Measurements from ENCODE around the gene NXPE3.
A peak's percentile ranks its signal among the peaks of the same experiment; 100 is the strongest.

NXPE3 gene

DNA sequence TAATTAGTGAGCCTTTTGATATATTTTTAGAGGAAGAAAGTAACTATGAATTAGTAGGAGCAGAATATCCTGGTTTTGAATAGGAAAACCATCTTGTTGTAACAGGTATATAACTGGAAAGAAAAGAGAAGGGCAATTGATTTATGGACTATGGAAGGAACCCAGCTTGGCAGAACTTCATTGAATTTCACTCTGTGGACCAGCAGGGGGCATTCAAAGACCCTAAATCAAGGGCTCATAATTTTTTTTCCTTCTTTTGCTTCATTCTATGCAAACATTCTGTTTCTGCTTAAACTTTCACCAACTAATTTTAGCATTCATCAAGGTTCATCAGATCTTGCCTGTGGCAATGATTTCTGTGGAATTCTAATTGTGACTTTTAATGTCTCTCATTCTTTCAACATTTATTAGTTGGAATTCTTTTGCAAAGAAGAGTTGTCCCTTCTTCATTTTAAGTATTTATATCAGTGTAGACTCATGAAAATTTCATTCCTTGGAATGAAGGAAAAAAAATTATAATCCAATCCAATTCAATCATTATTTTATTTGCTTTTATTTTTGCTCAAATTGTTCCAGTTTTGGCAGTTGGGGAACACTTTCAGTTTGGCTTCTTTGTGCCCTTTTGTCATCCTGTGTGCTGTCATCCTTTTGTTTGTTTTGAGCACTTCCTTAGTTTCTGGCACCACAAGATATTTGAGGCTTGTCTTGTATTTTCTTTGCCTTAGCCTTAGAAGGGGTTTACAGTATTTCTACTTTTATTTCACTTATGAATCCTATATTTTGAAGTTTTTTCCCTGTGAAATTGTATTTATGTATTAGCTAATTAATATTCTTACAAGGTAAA lies 30.4 kb downstream of the NXPE3 start:
- peaks cover 11 to 22% of the 10 kb centered on the region in 2 donors for H3K4me1 Mint-ChIP-seq (ENCODE audit: low read depth in 2 of 2)
- peak overlapping the region; percentile 46 to 52 for H3K27ac Mint-ChIP-seq
- H3K9me3 Mint-ChIP-seq, result no peaks in the 10 kb centered on the region
- peaks cover 15% of the 10 kb centered on the region for H3K36me3 Mint-ChIP-seq (ENCODE audit: insufficient read depth)
- H3K4me3 Mint-ChIP-seq, result no peak overlapping the region
- H3K27me3 Mint-ChIP-seq, result no peaks in the 10 kb centered on the region
- ATAC-seq (replicated peaks), result peak; percentile 73
- peak; percentile 37 to 38 (median 37) for DNase-seq

DNA sequence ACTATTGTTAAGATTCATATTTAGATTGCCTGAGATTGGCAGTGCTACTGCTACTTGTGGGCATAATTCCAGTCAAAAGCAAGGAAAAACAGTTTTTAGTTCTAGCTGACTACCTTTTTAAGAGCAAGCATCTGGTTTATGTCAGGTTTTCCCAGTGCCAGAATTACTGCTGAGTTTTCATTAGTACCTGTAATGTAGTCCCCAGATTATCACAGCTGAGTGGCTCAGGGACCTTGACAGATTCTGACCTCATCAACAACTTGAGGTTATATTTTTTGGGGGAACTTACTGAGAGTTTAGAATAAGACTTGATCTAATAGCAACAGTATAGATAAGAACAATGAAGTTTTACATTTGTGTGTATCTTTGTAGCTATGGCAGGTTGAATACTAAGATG lies 31.0 kb downstream of the NXPE3 start:
- Mint-ChIP-seq H3K4me3 (no peak overlapping the region), H3K27me3 (no peaks in the 10 kb centered on the region), H3K9me3 (no peaks in the 10 kb centered on the region), H3K27ac (peak overlapping the region; percentile 46 to 52), H3K36me3 (ENCODE audit: insufficient read depth) (peaks cover 15% of the 10 kb centered on the region), H3K4me1 (ENCODE audit: low read depth in 2 of 2) (peaks cover 11 to 22% of the 10 kb centered on the region in 2 donors)
- DNase-seq (no peak), ATAC-seq (replicated peaks) (peak; percentile 18)

DNA sequence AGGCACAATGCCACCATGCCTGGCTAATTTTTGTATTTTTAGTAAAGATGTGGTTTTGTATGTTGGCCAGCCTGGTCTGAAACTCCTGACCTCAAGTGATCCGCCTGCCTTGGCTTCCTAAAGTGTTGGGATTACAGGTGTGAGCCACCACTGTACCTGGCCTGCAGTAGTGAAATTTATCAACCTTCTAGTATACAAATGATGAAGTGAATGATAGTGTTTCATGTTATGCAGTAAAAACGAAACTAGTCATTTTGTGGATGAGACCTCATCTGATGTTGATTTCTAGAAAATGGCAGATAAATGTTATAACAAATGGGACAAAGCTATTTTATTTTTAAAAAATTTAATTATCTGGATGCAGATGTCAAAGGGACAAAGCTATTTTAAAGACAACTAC lies 32.9 kb downstream of the NXPE3 start:
- Mint-ChIP-seq H3K27ac (no peak overlapping the region), H3K4me3 (no peak overlapping the region), H3K36me3 (ENCODE audit: insufficient read depth) (peaks cover 12% of the 10 kb centered on the region), H3K9me3 (no peaks in the 10 kb centered on the region), H3K27me3 (no peaks in the 10 kb centered on the region), H3K4me1 (ENCODE audit: low read depth in 2 of 2) (peaks cover 13 to 22% of the 10 kb centered on the region in 2 donors)
- ATAC-seq (replicated peaks) (no peak), DNase-seq (no peak)

GRCh38 chr3:101812895-101813294 lies 33.9 kb downstream of the NXPE3 start:
- Mint-ChIP-seq H3K4me3 (no peak overlapping the region), H3K36me3 (ENCODE audit: insufficient read depth) (peaks cover 8% of the 10 kb centered on the region), H3K27ac (no peak overlapping the region), H3K4me1 (ENCODE audit: low read depth in 2 of 2) (peaks cover 13 to 22% of the 10 kb centered on the region in 2 donors), H3K27me3 (no peaks in the 10 kb centered on the region), H3K9me3 (no peaks in the 10 kb centered on the region)
- ATAC-seq (replicated peaks) (no peak), DNase-seq (no peak)

DNA sequence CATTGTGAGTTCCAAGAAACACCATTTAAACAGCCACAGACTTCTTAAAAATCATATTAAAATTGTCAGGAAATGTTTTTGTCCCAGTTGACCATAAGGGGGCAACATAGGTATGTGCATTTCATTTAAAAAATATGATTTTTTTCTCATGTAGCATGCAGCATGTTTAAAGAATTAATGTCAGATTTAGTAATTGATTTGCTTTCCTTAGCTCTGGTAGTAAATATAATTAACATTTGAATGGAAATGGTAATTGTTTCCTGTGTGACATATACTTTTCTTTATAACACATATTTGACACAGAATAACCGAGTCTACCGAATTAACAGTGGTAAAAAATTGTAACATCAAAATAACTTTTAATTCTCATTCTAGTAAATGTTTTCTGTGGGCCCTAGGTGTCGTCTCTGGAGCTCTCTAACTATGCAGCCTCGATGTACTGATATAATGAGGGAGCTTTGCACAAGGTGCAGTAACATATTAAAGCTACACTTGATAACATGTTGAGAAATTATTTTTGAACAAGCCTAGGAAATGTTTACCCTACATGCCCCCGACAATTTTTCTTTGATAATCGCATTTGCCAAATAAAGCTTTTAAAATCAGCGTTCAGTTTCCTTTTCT lies 34.9 kb downstream of the NXPE3 start:
- ATAC-seq (replicated peaks), result peak; percentile 30
- Mint-ChIP-seq H3K4me1 (ENCODE audit: low read depth in 2 of 2) (peaks cover 11 to 20% of the 10 kb centered on the region in 2 donors), H3K4me3 (no peak overlapping the region), H3K27me3 (no peaks in the 10 kb centered on the region), H3K27ac (no peak overlapping the region), H3K36me3 (ENCODE audit: insufficient read depth) (peaks cover 8% of the 10 kb centered on the region), H3K9me3 (no peaks in the 10 kb centered on the region)
- DNase-seq, result no peak

DNA sequence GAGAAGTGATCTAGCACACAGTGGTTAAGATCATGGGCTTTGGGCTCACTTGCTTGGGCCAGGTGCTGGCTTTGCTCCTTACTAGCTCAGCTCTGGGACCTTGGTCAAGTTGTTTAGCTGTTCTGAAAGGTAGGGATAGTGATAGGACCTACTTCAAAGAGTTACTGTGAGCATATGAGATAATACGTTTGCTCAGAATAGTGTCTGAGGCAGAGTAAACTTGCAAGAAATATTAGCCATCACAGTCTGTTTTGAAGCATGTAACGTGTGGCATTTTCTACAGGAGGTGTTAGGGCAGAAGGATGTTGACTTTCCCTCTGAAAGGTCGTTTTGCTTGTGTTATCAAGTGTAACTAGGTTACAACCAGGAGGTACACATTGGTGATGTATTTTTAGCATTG lies 35.8 kb downstream of the NXPE3 start:
- no peak for DNase-seq
- Mint-ChIP-seq H3K9me3 (no peaks in the 10 kb centered on the region), H3K36me3 (ENCODE audit: insufficient read depth) (peaks cover 9% of the 10 kb centered on the region), H3K27ac (no peak overlapping the region), H3K27me3 (no peaks in the 10 kb centered on the region), H3K4me3 (no peak overlapping the region), H3K4me1 (ENCODE audit: low read depth in 2 of 2) (peaks cover 6 to 11% of the 10 kb centered on the region in 2 donors)
- ATAC-seq (replicated peaks), result peak; percentile 65

DNA sequence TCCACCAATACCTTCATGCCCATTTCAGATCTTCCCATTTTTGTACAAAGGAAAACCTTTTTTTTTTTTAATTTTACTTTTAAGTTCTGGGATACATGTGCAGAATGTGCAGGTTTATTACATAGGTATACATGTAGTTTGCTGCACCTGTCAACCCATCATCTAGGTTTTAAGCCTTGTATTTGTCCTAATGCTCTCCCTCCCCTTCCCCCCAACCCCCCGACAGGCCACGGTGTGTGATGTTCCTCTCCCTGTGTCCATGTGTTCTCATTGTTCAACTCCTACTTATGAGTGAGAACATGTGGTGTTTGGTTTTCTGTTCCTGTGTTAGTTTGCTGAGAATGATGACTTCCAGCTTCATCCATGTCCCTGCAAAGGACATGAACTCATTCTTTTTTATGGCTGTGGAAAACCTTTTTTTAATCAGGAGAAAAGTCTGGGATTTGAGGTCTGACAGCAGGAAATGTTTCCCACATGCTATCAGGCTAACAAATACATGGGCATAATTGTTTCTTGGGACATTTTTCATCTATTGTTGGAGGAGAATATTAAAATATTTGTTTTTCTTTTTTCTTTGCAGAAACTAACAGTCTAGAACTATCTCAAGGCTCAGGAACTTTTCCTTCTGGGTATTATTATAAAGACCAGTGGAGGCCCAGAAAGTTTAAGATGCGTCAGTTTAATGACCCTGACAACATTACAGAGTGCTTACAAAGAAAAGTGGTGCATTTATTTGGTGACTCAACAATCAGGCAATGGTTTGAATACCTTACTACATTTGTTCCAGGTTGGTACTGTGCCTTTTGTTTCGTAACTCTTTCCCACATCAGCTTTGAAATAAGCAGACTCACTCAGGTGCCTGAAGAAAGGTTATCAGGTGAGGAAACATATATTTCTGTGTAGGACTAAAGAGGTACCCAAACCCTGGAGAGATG lies 37.5 kb downstream of the NXPE3 start:
- no peak overlapping the region for H3K4me3 Mint-ChIP-seq
- H3K27me3 Mint-ChIP-seq, result no peaks in the 10 kb centered on the region
- H3K4me1 Mint-ChIP-seq (ENCODE audit: low read depth in 2 of 2), result peaks cover 2 to 4% of the 10 kb centered on the region in 2 donors
- H3K9me3 Mint-ChIP-seq, result no peaks in the 10 kb centered on the region
- peaks cover 15% of the 10 kb centered on the region for H3K36me3 Mint-ChIP-seq (ENCODE audit: insufficient read depth)
- DNase-seq, result no peak
- no peak overlapping the region for H3K27ac Mint-ChIP-seq
- ATAC-seq (replicated peaks), result no peak

GRCh38 chr3:101817992-101818391 lies 39.0 kb downstream of the NXPE3 start:
- H3K4me1 Mint-ChIP-seq (ENCODE audit: low read depth in 2 of 2), result peaks cover 2 to 4% of the 10 kb centered on the region in 2 donors

DNA sequence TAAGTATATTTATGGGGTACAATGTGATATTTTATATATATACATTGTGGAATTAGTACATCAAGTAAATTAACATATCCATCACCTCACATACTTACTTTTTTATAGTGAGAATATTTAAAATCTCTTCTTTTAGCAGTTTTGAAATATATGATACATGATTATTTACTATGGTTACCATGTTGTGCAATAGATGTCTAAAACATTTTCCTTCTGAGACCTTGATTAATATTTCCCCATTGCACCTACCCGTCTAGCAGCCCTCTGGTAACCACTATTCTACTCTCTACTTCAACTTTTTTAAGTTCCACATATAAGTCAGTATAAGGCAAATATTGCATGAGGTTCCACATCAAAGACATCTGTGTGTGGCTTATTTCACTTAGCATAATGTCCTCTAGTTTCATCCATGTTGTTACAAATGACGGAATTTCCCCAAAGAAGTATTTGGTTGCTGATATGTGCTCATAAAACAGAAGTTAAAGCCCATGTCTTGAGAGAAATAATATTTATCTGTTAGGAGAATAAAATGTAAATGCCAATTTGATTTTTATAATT lies 40.7 kb downstream of the NXPE3 start:
- ATAC-seq (replicated peaks) (peak; percentile 24), DNase-seq (no peak)
- no peak overlapping the region for H3K27ac Mint-ChIP-seq
- H3K4me1 Mint-ChIP-seq (ENCODE audit: low read depth in 2 of 2), result peaks cover 0 to 2% of the 10 kb centered on the region in 2 donors
- H3K36me3 Mint-ChIP-seq (ENCODE audit: insufficient read depth), result peaks cover 14% of the 10 kb centered on the region
- H3K9me3 Mint-ChIP-seq, result no peaks in the 10 kb centered on the region
- H3K27me3 Mint-ChIP-seq, result no peaks in the 10 kb centered on the region
- H3K4me3 Mint-ChIP-seq, result no peak overlapping the region

More at GRCh38 chr3:101817992-101818391, 39.0 kb downstream of the NXPE3 start:
- Mint-ChIP-seq H3K4me3 (no peak overlapping the region), H3K9me3 (no peaks in the 10 kb centered on the region), H3K36me3 (ENCODE audit: insufficient read depth) (peaks cover 20% of the 10 kb centered on the region), H3K27me3 (no peaks in the 10 kb centered on the region), H3K27ac (no peak overlapping the region)
- ATAC-seq (replicated peaks), result no peak
- no peak for DNase-seq

DNA sequence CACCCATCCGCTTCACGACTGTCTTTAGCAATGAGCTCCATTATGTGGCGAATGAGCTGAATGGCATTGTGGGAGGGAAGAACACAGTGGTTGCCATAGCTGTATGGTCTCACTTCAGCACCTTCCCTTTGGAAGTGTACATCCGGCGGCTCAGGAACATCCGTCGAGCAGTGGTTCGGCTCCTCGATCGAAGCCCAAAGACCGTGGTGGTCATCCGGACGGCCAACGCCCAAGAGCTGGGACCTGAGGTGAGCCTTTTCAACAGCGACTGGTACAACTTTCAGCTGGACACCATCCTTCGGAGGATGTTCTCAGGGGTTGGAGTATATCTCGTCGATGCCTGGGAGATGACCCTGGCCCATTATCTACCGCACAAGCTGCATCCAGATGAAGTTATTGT lies 42.5 kb downstream of the NXPE3 start:
- H3K27me3 Mint-ChIP-seq, result no peaks in the 10 kb centered on the region
- no peak for ATAC-seq (replicated peaks)

GRCh38 chr3:101823525-101823924 lies 44.5 kb downstream of the NXPE3 start:
- H3K27me3 Mint-ChIP-seq, result no peaks in the 10 kb centered on the region
- H3K4me1 Mint-ChIP-seq (ENCODE audit: low read depth in 2 of 2), result peaks cover 10 to 21% of the 10 kb centered on the region in 2 donors
- DNase-seq (no peak), ATAC-seq (replicated peaks) (no peak)
- peaks cover 29% of the 10 kb centered on the region for H3K36me3 Mint-ChIP-seq (ENCODE audit: insufficient read depth)
- peak overlapping the region; percentile 65 to 84 for H3K27ac Mint-ChIP-seq
- H3K4me3 Mint-ChIP-seq, result no peak overlapping the region
- no peaks in the 10 kb centered on the region for H3K9me3 Mint-ChIP-seq

More for the DNA sequence above, 42.5 kb downstream of the NXPE3 start:
- Mint-ChIP-seq H3K4me3 (no peak overlapping the region), H3K9me3 (no peaks in the 10 kb centered on the region), H3K27ac (no peak overlapping the region), H3K4me1 (ENCODE audit: low read depth in 2 of 2) (peaks cover 5 to 7% of the 10 kb centered on the region in 2 donors), H3K36me3 (ENCODE audit: insufficient read depth) (peaks cover 20% of the 10 kb centered on the region)
- no peak for DNase-seq

- no peak for DNase-seq
- Mint-ChIP-seq H3K27ac (peak overlapping the region; percentile 10 to 71), H3K4me1 (ENCODE audit: low read depth in 2 of 2) (peaks cover 20 to 32% of the 10 kb centered on the region in 2 donors), H3K4me3 (no peak overlapping the region), H3K27me3 (no peaks in the 10 kb centered on the region), H3K9me3 (no peaks in the 10 kb centered on the region), H3K36me3 (ENCODE audit: insufficient read depth) (peaks cover 33% of the 10 kb centered on the region)
- ATAC-seq (replicated peaks), result no peak
These were observed 45.7 kb downstream of the NXPE3 start for GRCh38 chr3:101824702-101825101.

GRCh38 chr3:101825904-101826445 lies 47.0 kb downstream of the NXPE3 start:
- ATAC-seq (replicated peaks), result no peak
- no peak for DNase-seq
- Mint-ChIP-seq H3K27me3 (no peaks in the 10 kb centered on the region), H3K36me3 (ENCODE audit: insufficient read depth) (peaks cover 28% of the 10 kb centered on the region), H3K4me1 (ENCODE audit: low read depth in 2 of 2) (peaks cover 23 to 37% of the 10 kb centered on the region in 2 donors), H3K27ac (peak overlapping the region; percentile 96 to 97), H3K4me3 (peak overlapping the region; percentile 63 to 72), H3K9me3 (no peaks in the 10 kb centered on the region)
